Pancreas (tissue), 10 donors: ENCODE results near the gene ATG9B. TPM values are rescaled to one million over a fixed set of nuclear protein-coding genes. Genes with fewer than 3 reads are reported as not detected.

Experiments
- ATAC-seq, 4 donors: fragments of 200-7000 bp; cut with Tn5 transposase; one replicate each; pipeline versions ENCODE4 v1.8.0 to v1.9.1; 2020; ENCODE audit warnings: mild to moderate bottlenecking in 4 of 4, moderate library complexity in 4 of 4
- DNase-seq, 6 donors: peaks; one replicate each; pipeline ENCODE4 v3.0.0-alpha.2; 2020
- FAIRE-seq: peaks from 2 replicates; lab custom pipeline; 2012; peaks lifted over from hg19 to GRCh38; lab: Jason Lieb, UNC
- H3K27ac ChIP-seq, 4 donors: fragments of 200-600 bp; sonication (generic); 1 replicate in 3 of 4; 2 replicates in 1 of 4; pipeline versions ENCODE4 v1.5.0 to v1.8.0; 2020
- H3K27me3 ChIP-seq, 4 donors: fragments of 200-600 bp; one replicate each; pipeline ENCODE4 v1.8.0; 2021
- H3K36me3 ChIP-seq, 3 donors: fragments of 200-600 bp; sonication (generic) in 1 of 3; one replicate each; pipeline versions ENCODE4 v1.5.0 to v1.8.0; 2020 to 2021
- H3K4me1 ChIP-seq, 3 donors: fragments of 200-600 bp; one replicate each; pipeline ENCODE4 v1.8.0; 2021
- H3K4me3 ChIP-seq, 4 donors: fragments of 200-600 bp; sonication (generic) in 2 of 4; one replicate each; pipeline versions ENCODE4 v1.5.0 to v1.8.0; 2020 to 2021
- H3K9me3 ChIP-seq, 4 donors: fragments of 200-600 bp; one replicate each; pipeline ENCODE4 v1.8.0; 2021
- CTCF ChIP-seq, 4 donors: fragments of 200-600 bp; sonication (generic) in 3 of 4; IDR thresholded peaks; one replicate each; pipeline versions ENCODE4 v1.5.0 to v1.8.0; 2021; ENCODE audit warnings: antibody characterized with exemption in 4 of 4
- WGBS, 2 donors: extraction: QIAGEN DNeasy Blood & Tissue Kit; methylation state at CpG; one replicate each; pipeline ENCODE4 v1.1.7; 2013; 5-methylcytosine and 5-hydroxymethylcytosine counted together
- intact Hi-C, 3 donors: fragments of 100-400 bp; cut with DNase I; formaldehyde crosslinking; loops; one replicate each; pipeline versions ENCODE4 v1.11.1 to v1.14.2; 2022
- polyA plus RNA-seq, 2 donors: library from polyadenylated mRNA; stranded (reverse); fragments of 200-250 nt; gene quantifications; one replicate each; pipeline ENCODE4 v1.2.3, GENCODE V29; 2013
- total RNA-seq, 6 donors: library from RNA; stranded (reverse); fragmentation: NEBNext Ultra II Directional in 4 of 6; extraction: Animal tissue kit (Norgen Biotek cat#: 25700) in 4 of 6; gene quantifications; one replicate each; pipeline versions ENCODE4 v1.2.1 to v1.2.4, GENCODE V29; 2021 to 2023
- donor health status: healthy with polysubstance abuse.
- donor health status: DM: no; HTN: no; CAD: no; lungs with moderate emphysema.
- donor health status: DM: no; HTN: no; CAD: no.
- donor health status: control.
- donor health status: control.
- donor health status: Bipolar disorder and iron deficiency.
- donor health status: DM: yes; HTN: yes; CAD: no.
- donor health status: DM: no; HTN: no; CAD: no.
- donor health status: DM: no; HTN: no; CAD: no.
- donor health status: DM: yes; HTN: yes; CAD: no.

Gene ATG9B
- total and polyA plus RNA-seq, 8 donors = 0.06 to 1.5 (median 0.28) TPM; not detected in 1

- no peaks in the 10 kb centered on the region for H3K9me3 ChIP-seq
- intact Hi-C loops = no loop called here
- H3K4me3 ChIP-seq = no peak overlapping the region
- no peak overlapping the region for H3K27ac ChIP-seq
- H3K36me3 ChIP-seq = no peaks in the 10 kb centered on the region
- no peak for TF ChIP-seq CTCF (IDR thresholded peaks at IDR 0.05)
- ATAC-seq (no peak), FAIRE-seq (no peak), DNase-seq (no peak)
- no peaks in the 10 kb centered on the region for H3K4me1 ChIP-seq
- H3K27me3 ChIP-seq = no peaks in the 10 kb centered on the region
- WGBS, 2 donors = 86 to 88% methylated on average over 12 to 13 of the region's 13 CpGs
Observed at GRCh38 chr7:151000897-151001495, 23.3 kb downstream of the ATG9B start.

GRCh38 chr7:150999497-151000230 lies 24.6 kb downstream of the ATG9B start:
- no peak for DNase-seq

GRCh38 chr7:150999001-150999400 lies 25.3 kb downstream of the ATG9B start:
- H3K4me1 ChIP-seq = no peaks in the 10 kb centered on the region
- no peak for TF ChIP-seq CTCF (IDR thresholded peaks at IDR 0.05)
- no peaks in the 10 kb centered on the region for H3K9me3 ChIP-seq
- H3K27ac ChIP-seq = no peak overlapping the region
- ATAC-seq (no peak), FAIRE-seq (no peak), DNase-seq (peak in 1 of 6 donors; percentile 60)
- H3K36me3 ChIP-seq = no peaks in the 10 kb centered on the region
- no peak overlapping the region for H3K4me3 ChIP-seq
- intact Hi-C loops = loop anchor here in 1 of 3 donors (10.0 kb wide), 1 partner anchor 104 kb away; no protein-coding TSS in a partner anchor
- H3K27me3 ChIP-seq = no peaks in the 10 kb centered on the region
- 75 to 84% methylated on average over 12 of the region's 12 CpGs for WGBS, 2 donors

More at GRCh38 chr7:150999497-151000230, 24.6 kb downstream of the ATG9B start:
- no peak for TF ChIP-seq CTCF (IDR thresholded peaks at IDR 0.05)
- H3K27ac ChIP-seq = no peak overlapping the region
- no peaks in the 10 kb centered on the region for H3K9me3 ChIP-seq
- WGBS, 2 donors = 80% methylated on average over 5 of the region's 5 CpGs
- H3K36me3 ChIP-seq = no peaks in the 10 kb centered on the region
- H3K27me3 ChIP-seq = no peaks in the 10 kb centered on the region
- H3K4me1 ChIP-seq = no peaks in the 10 kb centered on the region
- no peak overlapping the region for H3K4me3 ChIP-seq
- intact Hi-C loops = loop anchor here in 1 of 3 donors (10.0 kb wide), 1 partner anchor 105 kb away; no protein-coding TSS in a partner anchor
- FAIRE-seq (no peak), ATAC-seq (no peak)

GRCh38 chr7:150998341-150998740 lies 26.0 kb downstream of the ATG9B start:
- no peak for TF ChIP-seq CTCF (IDR thresholded peaks at IDR 0.05)
- FAIRE-seq (no peak), DNase-seq (peak in 1 of 6 donors; percentile 63), ATAC-seq (no peak)
- Histone ChIP-seq H3K27ac (no peak overlapping the region), H3K27me3 (no peaks in the 10 kb centered on the region), H3K4me3 (no peak overlapping the region), H3K36me3 (no peaks in the 10 kb centered on the region), H3K4me1 (no peaks in the 10 kb centered on the region), H3K9me3 (no peaks in the 10 kb centered on the region)
- intact Hi-C loops = loop anchor here in 1 of 3 donors (10.0 kb wide), 1 partner anchor 104 kb away; no protein-coding TSS in a partner anchor
- 71 to 85% methylated on average over 20 of the region's 20 CpGs for WGBS, 2 donors
